ENCODE measurements around the gene ZNF358.
A peak's percentile ranks its signal among the peaks of the same experiment; 100 is the strongest.

The ZNF358 gene

DNA sequence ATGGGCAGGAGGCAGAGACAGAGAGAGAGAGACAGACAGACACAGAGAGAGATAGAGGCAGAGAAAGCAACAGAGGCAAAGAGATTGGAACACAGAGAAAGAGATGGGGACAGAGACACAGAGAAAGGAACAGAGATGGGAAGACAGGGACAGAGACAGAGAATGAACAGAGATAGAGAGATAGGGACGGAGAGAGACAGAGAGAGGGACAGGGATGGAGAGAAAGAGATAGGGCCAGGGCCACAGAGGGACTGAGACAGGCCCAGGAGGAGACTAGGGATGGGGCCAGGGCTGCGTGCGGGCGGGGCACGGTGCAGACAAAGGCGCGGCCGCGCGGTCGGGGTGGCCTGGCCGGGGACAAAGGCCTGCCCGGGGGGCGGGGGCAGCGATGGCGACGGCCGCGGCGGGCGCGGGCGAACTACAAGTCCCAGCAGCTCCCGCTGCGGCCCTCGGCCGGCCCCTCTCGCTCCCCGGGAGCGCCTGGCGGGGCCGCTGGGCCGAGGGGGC lies at the start of gene ZNF358:
Gene ZNF358, plus strand, starts transcription at position 459 of the 507 bp plus-strand sequence. CDS start 3,140 bp downstream, outside the sequence.
- Histone ChIP-seq H3K27me3 (replicated peaks) (no peaks in the 10 kb centered on the region), H3K36me3 (replicated peaks) (no peaks in the 10 kb centered on the region), H3K4me3 (ENCODE audit: low read depth, low read length) (peak within 1 kb of the TSS; percentile 70), H3K27ac (peak within 1 kb of the TSS; percentile 25)
- peak; percentile 31 for DNase-seq
- in situ Hi-C loops (cut with HindIII; ENCODE audit: low pct_ligation_motif_present, low sequenced_read_pairs): no loop called here
- TF ChIP-seq, protein P1, sequence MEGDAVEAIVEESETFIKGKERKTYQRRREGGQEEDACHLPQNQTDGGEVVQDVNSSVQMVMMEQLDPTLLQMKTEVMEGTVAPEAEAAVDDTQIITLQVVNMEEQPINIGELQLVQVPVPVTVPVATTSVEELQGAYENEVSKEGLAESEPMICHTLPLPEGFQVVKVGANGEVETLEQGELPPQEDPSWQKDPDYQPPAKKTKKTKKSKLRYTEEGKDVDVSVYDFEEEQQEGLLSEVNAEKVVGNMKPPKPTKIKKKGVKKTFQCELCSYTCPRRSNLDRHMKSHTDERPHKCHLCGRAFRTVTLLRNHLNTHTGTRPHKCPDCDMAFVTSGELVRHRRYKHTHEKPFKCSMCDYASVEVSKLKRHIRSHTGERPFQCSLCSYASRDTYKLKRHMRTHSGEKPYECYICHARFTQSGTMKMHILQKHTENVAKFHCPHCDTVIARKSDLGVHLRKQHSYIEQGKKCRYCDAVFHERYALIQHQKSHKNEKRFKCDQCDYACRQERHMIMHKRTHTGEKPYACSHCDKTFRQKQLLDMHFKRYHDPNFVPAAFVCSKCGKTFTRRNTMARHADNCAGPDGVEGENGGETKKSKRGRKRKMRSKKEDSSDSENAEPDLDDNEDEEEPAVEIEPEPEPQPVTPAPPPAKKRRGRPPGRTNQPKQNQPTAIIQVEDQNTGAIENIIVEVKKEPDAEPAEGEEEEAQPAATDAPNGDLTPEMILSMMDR (IDR thresholded peaks at IDR 0.05; ENCODE audit: low read depth, low read length, missing control alignments): no peak

DNA sequence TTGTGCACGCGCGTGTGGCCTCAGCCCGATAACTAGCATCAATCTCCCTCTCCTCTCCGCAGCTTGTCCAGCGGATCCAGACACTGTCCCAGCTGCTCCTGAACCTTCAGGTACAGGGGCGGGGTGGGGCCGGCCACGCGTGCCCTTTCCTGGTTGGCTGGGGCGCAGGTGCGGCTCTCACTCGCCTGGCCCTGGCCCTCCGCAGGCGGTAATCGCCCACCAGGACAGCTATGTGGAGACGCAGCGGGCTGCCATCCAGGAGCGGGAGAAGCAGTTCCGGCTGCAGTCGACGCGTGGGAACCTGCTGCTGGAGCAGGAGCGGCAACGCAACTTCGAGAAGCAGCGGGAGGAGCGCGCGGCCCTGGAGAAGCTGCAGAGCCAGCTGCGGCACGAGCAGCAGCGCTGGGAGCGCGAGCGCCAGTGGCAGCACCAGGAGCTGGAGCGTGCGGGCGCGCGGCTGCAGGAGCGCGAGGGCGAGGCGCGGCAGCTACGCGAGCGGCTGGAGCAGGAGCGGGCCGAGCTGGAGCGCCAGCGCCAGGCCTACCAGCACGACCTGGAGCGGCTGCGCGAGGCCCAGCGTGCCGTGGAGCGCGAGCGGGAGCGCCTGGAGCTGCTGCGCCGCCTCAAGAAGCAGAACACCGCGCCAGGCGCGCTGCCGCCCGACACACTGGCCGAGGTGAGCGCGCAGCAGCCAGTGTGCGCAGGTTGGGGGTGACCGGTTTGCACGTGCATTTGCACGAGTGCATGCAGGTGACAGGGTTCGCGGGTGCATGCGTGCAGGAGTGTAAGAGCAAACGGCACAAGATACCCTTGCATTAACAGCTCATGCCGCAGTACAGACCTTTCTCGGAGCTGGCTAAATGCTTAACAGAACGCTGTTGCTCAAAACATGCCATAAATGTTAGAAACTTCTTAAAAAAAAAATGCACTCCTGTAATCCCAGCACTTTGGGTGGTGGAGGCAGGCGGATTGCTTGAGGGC lies 48.6 kb upstream of the ZNF358 start:
- Histone ChIP-seq H3K27me3 (replicated peaks) (no peaks in the 10 kb centered on the region), H3K27ac (no peak overlapping the region), H3K36me3 (replicated peaks) (peaks cover 40% of the 10 kb centered on the region), H3K4me3 (ENCODE audit: low read depth, low read length) (no peak overlapping the region)
- TF ChIP-seq, protein P1 (IDR thresholded peaks at IDR 0.05; ENCODE audit: low read depth, low read length, missing control alignments): no peak
- no peak for DNase-seq
- in situ Hi-C loops (cut with HindIII; ENCODE audit: low pct_ligation_motif_present, low sequenced_read_pairs): no loop called here

DNA sequence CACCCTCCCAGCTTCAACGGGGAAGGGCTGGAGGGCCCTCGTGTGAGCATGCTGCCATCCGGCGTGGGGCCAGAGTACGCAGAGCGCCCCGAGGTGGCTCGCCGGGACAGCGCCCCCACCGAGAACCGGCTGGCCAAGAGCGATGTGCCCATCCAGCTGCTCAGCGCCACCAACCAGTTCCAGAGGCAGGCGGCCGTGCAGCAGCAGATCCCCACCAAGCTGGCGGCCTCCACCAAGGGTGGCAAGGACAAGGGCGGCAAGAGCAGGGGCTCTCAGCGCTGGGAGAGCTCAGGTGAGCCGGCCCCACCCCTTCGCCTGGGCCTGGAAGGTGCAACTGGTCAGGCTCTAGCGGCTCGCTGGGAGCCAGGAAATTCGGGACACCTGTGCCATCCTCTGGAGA lies 47.1 kb upstream of the ZNF358 start:
- no peak for DNase-seq
- in situ Hi-C loops (cut with HindIII; ENCODE audit: low pct_ligation_motif_present, low sequenced_read_pairs): no loop called here

DNA sequence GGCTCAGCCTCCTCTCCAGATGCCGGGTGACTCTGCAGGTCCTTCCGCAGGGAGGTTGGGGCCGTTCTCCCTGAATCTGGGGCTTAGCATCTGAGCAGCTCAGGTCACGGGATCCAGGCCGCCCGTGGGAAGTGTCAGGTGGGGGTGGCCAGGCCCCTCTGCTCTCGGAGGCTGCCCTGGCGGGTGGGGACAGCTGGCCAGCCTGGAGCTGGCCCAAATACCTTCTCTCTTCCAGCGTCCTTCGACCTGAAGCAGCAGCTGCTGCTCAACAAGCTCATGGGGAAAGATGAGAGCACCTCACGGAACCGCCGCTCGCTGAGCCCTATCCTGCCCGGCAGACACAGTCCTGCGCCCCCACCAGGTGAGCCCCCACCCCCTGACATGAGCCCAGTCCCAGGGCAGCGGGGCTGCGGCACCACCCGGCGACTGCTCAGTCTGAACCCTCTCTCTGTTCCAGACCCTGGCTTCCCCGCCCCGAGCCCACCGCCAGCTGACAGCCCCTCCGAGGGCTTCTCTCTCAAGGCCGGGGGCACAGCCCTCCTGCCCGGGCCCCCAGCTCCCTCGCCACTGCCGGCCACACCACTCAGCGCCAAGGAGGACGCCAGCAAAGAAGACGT lies 46.1 kb upstream of the ZNF358 start:
- peaks cover 30% of the 10 kb centered on the region for H3K36me3 ChIP-seq (replicated peaks)
- no peak overlapping the region for H3K27ac ChIP-seq
- H3K27me3 ChIP-seq (replicated peaks): no peaks in the 10 kb centered on the region
- no peak for DNase-seq
- TF ChIP-seq, protein P1 (IDR thresholded peaks at IDR 0.05; ENCODE audit: low read depth, low read length, missing control alignments): no peak
- in situ Hi-C loops (cut with HindIII; ENCODE audit: low pct_ligation_motif_present, low sequenced_read_pairs): no loop called here
- no peak overlapping the region for H3K4me3 ChIP-seq (ENCODE audit: low read depth, low read length)

More for the DNA sequence above, 47.1 kb upstream of the ZNF358 start:
- TF ChIP-seq, protein P1 (IDR thresholded peaks at IDR 0.05; ENCODE audit: low read depth, low read length, missing control alignments): no peak
- no peak overlapping the region for H3K4me3 ChIP-seq (ENCODE audit: low read depth, low read length)
- no peak overlapping the region for H3K27ac ChIP-seq
- H3K27me3 ChIP-seq (replicated peaks): no peaks in the 10 kb centered on the region
- H3K36me3 ChIP-seq (replicated peaks): peaks cover 30% of the 10 kb centered on the region

DNA sequence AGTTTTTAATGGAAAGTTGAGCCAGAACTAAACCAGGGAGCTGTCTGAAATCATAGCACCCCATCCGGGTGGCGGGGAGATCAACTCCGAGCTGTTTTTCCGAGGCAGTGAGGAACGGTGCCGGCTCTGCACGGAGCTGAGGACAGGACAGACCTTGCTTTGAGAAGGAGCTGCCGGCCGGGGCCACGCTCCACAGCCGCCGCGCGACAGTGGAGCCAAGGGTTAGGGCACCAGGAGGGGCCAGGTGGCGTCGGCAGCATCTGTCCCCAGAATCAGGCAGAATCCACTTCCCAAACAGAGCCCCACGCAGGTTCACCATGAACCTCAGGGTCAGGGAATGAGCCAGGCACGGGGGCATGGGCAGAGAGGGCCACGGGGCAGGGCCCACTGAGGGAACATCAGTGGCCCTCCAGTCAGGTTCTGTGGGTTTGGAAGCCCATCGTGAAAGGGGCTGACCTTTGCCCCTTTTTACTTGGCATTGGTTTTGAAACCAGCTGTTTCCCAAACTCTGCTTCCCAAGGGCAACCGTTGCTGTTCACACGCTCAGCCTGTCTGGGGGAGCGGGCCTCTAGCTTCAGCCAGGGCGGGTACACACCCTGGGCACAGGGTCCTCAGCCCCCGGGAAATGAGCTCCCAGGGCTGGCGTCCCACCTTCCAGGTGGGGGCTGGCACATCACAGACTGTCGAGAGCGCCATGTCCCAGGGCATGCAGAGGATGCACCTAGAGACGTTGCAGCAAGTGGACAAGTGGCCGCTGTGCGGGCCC lies 45.2 kb upstream of the ZNF358 start:
- Histone ChIP-seq H3K4me3 (ENCODE audit: low read depth, low read length) (no peak overlapping the region), H3K27ac (no peak overlapping the region), H3K36me3 (replicated peaks) (peaks cover 30% of the 10 kb centered on the region), H3K27me3 (replicated peaks) (no peaks in the 10 kb centered on the region)
- in situ Hi-C loops (cut with HindIII; ENCODE audit: low pct_ligation_motif_present, low sequenced_read_pairs): no loop called here
- TF ChIP-seq, protein P1 (IDR thresholded peaks at IDR 0.05; ENCODE audit: low read depth, low read length, missing control alignments): no peak
- no peak for DNase-seq
